ENCODE data around the gene SSBP3. TPM values are rescaled to one million over a fixed set of nuclear protein-coding genes. Genes with fewer than 3 reads are reported as not detected.

SSBP3 gene
- total and polyA plus RNA-seq, 2 of the 13 experiments (the other 11 are each of a cell fraction or from before 2014, with no cell fraction given) = 8.5 to 17.6 TPM

GRCh38 chr1:54246116-54246721, 160.0 kb downstream of the SSBP3 start:
- Histone ChIP-seq H3K4me1 (ENCODE audit: insufficient read depth, low read length) (no peaks in the 10 kb centered on the region), H3K27ac (ENCODE audit: extremely low read length, insufficient read depth, low read length) (no peak overlapping the region), H3K27me3 (ENCODE audit: control insufficient read depth in 1 of 2, insufficient read depth in 2 of 2, low read length in 2 of 2) (no peaks in the 10 kb centered on the region), H2AFZ (ENCODE audit: low read length) (no peak overlapping the region), H3K4me3 (replicated peaks in 1 of 3; ENCODE audit: insufficient read depth in 1 of 3, low read depth in 2 of 3, low read length in 3 of 3) (no peak overlapping the region), H3K4me2 (ENCODE audit: low read depth, low read length) (no peak overlapping the region), H3K9me3 (ENCODE audit: low read length) (no peaks in the 10 kb centered on the region), H4K20me1 (ENCODE audit: insufficient read depth, low read length) (no peaks in the 10 kb centered on the region), H3K79me2 (ENCODE audit: insufficient read depth, low read length) (no peaks in the 10 kb centered on the region), H3K9ac (ENCODE audit: insufficient read depth, low read depth, low read length) (no peak overlapping the region), H3K36me3 (replicated peaks in 1 of 2; ENCODE audit: control insufficient read depth in 1 of 2, insufficient read depth in 2 of 2, low read length in 2 of 2) (peaks cover 9 to 11% of the 10 kb centered on the region in 2 experiments; a peak in 4 of 5 replicates)
- WGBS (ENCODE audit: low lambda C conversion rate) = 100% methylated on average over 10 of the region's 10 CpGs
- in situ Hi-C loops (cut with HindIII; ENCODE audit: extremely low pct_ligation_motif_present, low pct_unique_long_range_greater_than_20kb) (no loop called here), intact Hi-C loops (cut with micrococcal nuclease; ENCODE audit: unreplicated experiment) (no loop called here)
- CTCF ChIA-PET (ENCODE audit: low intra/inter-chr PET ratio, low total read pairs) = no interaction called here
- BruUV-seq (replicated peaks) = no TSS peak
- DNase-seq (ENCODE audit: low spot score) (no peak), FAIRE-seq (no peak), ATAC-seq (no peak)
- TF ChIP-seq SIX1 (CRISPR knock-in tag; IDR thresholded peaks at IDR 0.05; ENCODE audit: borderline replicate concordance) = no peak
- POLR2A ChIA-PET = no interaction called here

GRCh38 chr1:54245501-54245900, 160.7 kb downstream of the SSBP3 start:
- no peaks in the 10 kb centered on the region for H3K9me3 ChIP-seq (ENCODE audit: low read length)
- 100% methylated on average over 1 of the region's 4 CpGs for WGBS (ENCODE audit: low lambda C conversion rate)
- H4K20me1 ChIP-seq (ENCODE audit: insufficient read depth, low read length) = no peaks in the 10 kb centered on the region
- no peaks in the 10 kb centered on the region for H3K79me2 ChIP-seq (ENCODE audit: insufficient read depth, low read length)
- no TSS peak for BruUV-seq (replicated peaks)
- no peak for FAIRE-seq
- no peaks in the 10 kb centered on the region for H3K27me3 ChIP-seq (ENCODE audit: control insufficient read depth in 1 of 2, insufficient read depth in 2 of 2, low read length in 2 of 2)
- no peak overlapping the region for H3K4me3 ChIP-seq (replicated peaks in 1 of 3; ENCODE audit: insufficient read depth in 1 of 3, low read depth in 2 of 3, low read length in 3 of 3)
- ChIA-PET POLR2A (no interaction called here), CTCF (ENCODE audit: low intra/inter-chr PET ratio, low total read pairs) (no interaction called here)
- peaks cover 4 to 10% of the 10 kb centered on the region in 2 experiments; a peak in 4 of 5 replicates for H3K36me3 ChIP-seq (replicated peaks in 1 of 2; ENCODE audit: control insufficient read depth in 1 of 2, insufficient read depth in 2 of 2, low read length in 2 of 2)
- no peak for ATAC-seq
- H3K4me2 ChIP-seq (ENCODE audit: low read depth, low read length) = no peak overlapping the region
- H2AFZ ChIP-seq (ENCODE audit: low read length) = no peak overlapping the region
- H3K4me1 ChIP-seq (ENCODE audit: insufficient read depth, low read length) = no peaks in the 10 kb centered on the region
- intact Hi-C loops (cut with micrococcal nuclease; ENCODE audit: unreplicated experiment) = no loop called here
- DNase-seq (ENCODE audit: low spot score) = no peak
- no peak for TF ChIP-seq ZNF24 (IDR thresholded peaks at IDR 0.05)
- H3K9ac ChIP-seq (ENCODE audit: insufficient read depth, low read depth, low read length) = no peak overlapping the region
- H3K27ac ChIP-seq (ENCODE audit: extremely low read length, insufficient read depth, low read length) = no peak overlapping the region
- in situ Hi-C loops (cut with HindIII; ENCODE audit: extremely low pct_ligation_motif_present, low pct_unique_long_range_greater_than_20kb) = no loop called here
